Measurements from ENCODE around the gene CFB.
"Not testable (repeated sequence)": the region's sequence is repeated elsewhere in the genome, so short reads cannot be mapped to it uniquely, and the experiment has no call there.

CFB gene

DNA sequence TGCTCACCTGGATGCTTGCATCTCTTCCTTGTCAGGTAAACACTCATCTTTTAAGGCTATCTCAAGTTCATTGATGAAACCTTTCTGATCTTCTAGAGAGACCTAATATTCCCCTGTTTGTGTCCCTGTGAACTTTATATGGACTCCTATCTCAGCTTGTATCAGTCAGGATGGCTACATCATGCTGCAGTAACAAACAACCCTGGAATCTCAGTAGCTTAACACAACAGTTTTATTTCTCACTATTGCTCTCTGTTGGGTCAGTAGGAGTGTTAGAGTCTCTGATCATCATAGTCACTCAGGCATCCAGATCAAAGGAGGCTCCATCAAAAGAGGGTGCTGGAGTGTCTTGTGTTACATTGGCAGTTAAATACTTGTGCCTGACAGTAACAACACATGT is 30.5 kb upstream of the CFB start:
- DNase-seq = no peak

DNA sequence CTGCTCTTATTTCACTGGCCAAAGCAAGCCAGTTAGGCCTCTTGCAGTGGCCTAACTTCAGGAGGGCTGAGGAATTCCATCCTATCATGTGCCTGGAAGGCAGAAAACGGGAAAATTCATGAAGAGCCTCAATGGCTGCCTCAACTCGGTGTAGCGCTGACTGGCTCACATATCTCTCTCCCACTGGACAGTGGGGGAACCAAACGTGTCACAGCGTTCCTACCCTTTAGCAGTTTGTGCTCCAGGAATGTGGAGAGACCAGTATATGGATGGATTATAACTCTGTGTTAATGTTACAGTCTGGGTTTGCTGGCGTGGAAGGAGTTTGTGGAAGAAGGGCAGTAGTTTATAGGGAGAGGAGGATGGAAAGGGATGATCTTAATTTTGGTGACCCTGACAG is 30.1 kb upstream of the CFB start:
- no peak for DNase-seq

DNA sequence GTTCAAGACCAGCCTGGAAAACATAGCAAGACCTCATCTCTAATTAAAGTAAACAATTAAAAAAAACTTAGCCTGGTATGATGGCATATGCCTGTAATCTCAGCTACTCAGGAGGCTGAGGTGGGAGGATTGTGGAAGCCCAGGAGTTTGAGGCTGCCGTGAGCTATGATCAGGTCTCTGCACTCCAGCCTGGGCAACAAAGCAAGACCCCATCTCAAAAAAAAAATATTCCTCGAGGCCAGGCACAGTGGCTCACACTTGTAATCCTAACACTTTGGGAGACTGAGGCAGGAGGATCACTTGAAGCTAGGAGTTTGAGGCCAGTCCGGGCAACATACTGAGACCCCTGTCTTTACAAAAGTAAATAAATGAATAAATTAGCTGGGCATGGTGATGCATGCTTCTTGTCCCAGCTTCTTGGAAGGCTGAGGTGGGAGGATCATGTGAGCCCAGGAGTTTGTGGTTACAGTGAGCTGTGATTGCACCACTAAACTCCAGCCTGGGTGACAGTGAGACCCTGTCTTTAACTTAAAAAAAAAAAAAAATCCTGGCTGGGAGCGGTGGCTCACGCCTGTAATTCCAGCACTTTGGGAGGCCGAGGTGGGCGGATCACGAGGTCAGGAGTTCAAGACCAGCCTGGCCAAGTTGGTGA is 27.7 kb upstream of the CFB start:
- DNase-seq = no peak

DNA sequence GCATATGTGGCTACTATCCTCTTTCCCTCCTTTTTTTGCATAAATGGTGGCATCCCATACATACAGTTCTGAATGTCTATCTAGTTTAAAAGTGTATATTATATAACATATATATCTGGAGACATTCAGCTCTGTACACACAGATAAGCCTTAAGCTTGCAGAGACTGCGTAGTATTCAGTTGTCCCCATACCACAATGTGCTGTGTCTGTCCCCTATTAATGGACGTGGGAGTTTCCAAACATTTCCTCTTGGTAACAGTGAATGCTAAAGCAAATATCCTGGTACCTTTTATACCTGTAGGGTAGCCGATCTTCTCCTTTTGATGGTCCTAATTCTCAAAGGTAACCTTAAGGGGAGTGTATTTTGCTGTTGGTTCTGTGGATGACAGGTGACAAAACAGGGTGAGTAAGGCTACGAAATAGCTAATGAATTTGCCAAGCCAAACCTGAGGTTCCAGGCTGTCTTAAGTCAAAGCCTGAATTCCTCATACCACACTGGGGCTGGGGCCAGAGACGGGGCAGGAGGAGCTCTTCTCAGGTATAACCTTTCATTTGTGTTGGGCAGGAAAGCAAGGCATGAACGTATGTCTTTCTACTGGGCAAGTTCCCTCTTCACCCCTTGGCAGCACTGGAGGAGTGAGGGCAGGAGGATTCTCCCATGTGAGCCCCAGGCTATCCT is 26.1 kb upstream of the CFB start:
- no peak for DNase-seq

DNA sequence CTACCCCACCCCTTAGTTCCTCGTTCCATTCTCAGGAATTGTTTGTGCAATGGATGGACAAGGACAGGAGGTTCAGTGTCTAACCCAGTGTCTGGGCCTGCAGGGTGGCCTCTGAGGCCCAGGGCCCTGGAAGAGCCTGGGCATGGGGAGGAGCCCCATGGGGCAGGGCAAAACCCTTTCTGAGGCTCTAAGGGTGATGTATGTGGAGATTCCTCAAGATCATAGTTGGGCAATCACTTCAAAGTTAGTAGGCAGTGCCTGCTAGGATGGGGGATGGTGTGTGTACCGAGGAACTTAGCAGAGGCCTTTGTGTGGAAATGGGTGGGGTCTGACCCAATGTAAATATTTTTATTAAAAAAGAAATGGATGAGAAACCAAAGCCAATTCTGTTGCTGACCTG is 25.1 kb upstream of the CFB start:
- no peak for DNase-seq

DNA sequence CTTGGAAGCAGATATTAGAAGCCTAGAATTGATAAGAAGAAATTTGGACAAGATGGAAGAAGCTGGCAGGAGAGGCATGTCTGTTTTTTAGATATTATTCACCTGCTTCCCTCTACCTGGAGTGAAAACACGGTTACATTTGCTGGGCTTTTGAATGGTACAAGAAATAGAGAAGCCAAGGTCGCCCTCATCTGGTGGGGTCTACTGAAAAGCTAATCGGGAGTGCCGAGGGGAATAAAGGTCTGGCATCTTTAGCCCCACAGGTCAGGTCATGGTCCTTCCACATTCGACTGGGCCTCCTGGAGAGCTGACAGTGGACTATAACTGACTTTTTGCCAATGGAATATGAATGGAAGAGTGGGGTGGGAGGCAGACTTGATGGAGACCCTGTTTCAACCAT is 23.0 kb upstream of the CFB start:
- peak in 1 of 2 donors; percentile 34 for DNase-seq

DNA sequence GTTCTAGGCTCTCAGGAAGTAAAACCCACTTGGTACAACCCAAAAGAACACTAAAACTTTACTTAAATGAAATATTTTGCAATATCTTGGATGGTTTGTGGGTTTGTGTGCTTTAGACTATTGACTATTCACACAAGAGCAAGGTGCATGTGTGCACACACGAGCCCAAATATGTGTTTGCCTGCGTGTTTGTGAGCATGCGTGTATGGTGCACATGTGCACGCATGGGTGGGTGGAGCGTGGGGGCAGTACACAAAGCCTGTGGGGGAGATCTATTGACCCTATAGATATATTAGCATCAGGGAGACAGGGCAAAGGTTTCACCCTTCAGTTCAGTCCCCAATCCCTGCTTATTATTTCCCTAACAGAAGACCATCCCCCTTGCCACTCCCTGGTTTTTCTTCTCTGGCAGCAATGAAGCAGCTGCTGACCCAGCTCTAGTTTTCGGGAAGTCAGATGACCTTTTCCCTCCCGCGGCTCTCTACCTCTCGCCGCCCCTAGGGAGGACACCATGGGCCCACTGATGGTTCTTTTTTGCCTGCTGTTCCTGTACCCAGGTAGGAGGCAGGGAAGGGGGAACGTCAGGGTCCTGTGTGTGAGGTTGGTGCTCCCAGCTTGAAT is 18.5 kb upstream of the CFB start, which contains the start of gene C2:
C2 (plus strand) TSS at position 476 of the 621 bp plus-strand sequence; CDS start at position 512, 36 bp downstream.
- no peak for DNase-seq

DNA sequence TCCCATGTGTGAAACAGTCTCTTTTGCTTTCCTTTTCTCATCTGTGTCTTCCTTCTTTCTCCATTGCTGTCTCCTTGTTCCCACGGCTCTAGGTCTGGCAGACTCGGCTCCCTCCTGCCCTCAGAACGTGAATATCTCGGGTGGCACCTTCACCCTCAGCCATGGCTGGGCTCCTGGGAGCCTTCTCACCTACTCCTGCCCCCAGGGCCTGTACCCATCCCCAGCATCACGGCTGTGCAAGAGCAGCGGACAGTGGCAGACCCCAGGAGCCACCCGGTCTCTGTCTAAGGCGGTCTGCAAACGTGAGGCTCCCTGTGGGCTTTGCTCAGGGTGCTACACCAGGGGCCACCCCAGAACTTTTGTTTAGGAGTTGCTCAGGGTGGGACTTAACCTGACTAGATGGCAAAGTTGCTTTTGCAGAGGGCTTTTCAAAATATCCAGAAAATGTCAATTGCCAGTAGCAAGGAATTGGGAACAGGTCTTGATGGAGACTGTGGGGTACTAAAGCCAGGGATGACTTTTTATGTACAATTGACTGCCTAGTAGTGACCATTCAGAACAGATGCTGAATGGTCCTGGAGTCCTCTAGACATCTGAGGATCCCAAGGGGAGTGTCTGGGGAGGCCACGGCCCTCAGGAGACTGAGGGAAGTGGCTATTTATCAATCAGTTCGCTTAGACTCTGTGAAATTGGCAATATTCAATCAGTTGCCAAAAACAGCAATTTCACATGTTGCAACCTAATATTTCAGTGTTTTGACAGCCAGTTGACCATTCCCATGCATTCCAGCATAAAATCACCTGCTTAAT is 17.8 kb upstream of the CFB start:
- DNase-seq = no peak

DNA sequence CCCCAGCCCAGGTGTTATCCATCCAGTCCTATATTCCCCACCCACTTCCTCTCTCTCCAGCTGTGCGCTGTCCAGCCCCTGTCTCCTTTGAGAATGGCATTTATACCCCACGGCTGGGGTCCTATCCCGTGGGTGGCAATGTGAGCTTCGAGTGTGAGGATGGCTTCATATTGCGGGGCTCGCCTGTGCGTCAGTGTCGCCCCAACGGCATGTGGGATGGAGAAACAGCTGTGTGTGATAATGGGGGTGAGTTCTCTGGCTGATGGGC is 17.3 kb upstream of the CFB start:
- no peak for DNase-seq

DNA sequence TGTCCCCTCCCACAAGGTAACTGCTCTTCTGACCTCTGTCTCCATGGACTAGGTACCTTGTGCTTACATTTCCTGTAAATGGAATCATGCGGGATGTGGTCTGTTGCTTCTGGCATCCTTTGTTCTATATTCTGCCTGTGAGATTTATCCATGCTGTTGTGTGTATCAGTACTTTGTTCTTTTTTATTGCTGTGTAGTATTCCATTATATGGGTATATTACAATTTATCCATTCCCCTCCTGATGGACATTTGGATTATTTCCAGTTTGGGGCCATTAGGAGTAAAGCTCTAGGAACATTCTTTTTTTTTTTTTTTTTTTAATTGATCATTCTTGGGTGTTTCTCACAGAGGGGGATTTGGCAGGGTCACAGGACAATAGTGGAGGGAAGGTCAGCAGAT is 14.9 kb upstream of the CFB start:
- no peak for DNase-seq

DNA sequence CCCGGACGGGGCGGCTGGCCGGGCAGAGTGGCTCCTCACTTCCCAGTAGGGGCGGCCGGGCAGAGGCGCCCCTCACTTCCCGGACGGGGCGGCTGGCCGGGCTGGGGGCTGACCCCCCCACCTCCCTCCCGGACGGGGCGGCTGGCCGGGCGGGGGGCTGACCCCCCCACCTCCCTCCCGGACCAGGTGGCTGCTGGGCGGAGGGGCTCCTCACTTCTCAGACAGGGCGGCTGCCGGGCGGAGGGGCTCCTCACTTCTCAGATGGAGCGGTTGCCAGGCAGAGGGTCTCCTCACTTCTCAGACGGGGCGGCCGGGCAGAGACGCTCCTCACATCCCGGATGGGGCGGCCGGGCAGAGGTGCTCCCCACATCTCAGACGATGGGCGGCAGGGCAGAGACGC is 13.8 kb upstream of the CFB start:
- not testable (repeated sequence) for DNase-seq

DNA sequence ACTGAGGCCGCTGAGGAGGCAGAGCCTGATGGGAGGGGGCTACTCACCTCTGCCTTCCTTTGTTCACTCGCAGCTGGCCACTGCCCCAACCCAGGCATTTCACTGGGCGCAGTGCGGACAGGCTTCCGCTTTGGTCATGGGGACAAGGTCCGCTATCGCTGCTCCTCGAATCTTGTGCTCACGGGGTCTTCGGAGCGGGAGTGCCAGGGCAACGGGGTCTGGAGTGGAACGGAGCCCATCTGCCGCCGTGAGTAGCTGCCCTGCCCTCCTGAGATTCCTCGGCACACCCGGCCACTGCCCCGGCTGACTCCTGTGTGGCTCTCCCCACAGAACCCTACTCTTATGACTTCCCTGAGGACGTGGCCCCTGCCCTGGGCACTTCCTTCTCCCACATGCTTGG is 12.4 kb upstream of the CFB start:
- no peak for DNase-seq

DNA sequence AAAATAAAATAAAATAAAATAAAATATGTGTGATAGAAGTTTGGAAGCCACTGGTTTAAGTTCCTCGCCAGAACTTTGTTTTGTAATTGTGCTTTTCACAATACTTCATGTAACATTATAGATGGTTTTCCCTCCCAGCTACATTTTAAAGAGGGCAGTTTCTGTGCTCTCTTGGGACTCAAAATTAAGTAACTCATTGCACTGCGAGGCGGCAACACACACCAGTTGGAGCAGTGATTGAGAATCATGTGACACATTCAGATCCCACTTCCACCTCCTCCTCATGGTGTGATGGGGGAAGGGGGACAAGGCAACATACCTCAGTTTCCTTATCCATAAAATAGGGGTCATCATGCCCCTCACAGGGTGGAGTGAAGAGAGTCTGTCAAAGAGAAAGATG is 10.9 kb upstream of the CFB start:
- DNase-seq = no peak

DNA sequence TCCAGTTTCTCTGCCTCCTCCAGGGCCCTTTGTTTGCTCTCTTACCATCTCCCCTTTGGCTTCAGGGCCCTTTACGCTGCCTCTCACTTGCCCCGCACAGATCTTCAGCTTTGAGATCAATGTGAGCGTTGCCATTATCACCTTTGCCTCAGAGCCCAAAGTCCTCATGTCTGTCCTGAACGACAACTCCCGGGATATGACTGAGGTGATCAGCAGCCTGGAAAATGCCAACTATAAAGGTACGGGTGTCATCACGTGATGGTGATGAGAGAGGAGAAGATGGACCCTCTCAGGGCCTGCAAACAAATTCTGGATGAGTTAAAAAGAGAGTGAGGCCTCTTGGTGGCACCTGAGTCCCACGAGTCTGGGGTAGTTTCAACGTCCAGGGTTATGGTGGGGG is 10.1 kb upstream of the CFB start:
- no peak for DNase-seq

DNA sequence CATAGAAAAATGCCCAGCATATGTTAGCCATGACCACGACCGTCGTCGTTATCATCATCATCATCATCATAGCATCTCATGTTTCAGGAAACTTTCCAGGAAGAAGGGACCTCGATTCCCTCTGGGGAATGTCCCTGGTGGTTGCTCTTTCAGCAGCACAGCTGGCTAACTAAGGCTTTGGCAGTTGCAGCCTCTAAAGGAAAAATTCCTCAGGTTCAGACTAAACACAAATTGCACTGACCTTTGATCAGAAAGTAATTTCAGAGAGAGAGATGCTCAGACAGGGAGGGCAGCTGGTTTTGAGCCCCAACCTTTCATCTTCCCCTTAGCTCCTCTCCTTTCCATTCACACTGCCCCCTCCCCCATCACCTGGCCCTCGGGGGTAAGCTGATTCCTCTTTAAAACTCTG is 5.6 kb upstream of the CFB start:
- no peak for DNase-seq

DNA sequence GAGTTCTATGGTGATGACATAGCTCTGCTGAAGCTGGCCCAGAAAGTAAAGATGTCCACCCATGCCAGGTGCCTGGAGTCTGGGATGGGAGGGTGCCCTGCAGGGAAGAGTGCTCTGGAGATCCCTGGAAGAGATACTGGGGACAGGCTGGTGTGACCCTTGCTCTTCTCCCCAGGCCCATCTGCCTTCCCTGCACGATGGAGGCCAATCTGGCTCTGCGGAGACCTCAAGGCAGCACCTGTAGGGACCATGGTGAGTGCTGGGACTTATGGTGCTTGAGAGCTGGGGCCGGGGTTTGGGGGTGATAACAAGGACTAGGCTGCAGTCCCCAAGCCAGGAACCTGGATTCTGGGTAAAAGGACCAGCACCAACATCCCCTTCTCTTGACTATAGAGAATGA is 2.2 kb upstream of the CFB start:
- DNase-seq = no peak

DNA sequence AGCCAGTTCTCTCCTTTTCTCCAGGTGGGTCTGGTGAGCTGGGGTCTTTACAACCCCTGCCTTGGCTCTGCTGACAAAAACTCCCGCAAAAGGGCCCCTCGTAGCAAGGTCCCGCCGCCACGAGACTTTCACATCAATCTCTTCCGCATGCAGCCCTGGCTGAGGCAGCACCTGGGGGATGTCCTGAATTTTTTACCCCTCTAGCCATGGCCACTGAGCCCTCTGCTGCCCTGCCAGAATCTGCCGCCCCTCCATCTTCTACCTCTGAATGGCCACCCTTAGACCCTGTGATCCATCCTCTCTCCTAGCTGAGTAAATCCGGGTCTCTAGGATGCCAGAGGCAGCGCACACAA is 765 bp upstream of the CFB start:
- DNase-seq = no peak

DNA sequence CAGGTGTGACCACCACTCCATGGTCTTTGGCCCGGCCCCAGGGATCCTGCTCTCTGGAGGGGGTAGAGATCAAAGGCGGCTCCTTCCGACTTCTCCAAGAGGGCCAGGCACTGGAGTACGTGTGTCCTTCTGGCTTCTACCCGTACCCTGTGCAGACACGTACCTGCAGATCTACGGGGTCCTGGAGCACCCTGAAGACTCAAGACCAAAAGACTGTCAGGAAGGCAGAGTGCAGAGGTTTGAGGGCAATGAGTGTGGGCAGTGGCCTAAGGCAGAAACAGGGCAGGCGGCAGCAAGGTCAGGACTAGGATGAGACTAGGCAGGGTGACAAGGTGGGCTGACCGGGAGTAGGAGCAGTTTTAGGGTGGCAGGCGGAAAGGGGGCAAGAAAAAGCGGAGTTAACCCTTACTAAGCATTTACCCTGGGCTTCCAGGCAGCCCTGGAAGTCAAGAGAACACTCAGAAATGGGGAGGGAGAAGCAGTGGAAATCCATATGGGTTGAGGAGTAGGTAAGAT is 533 bp downstream of the CFB start:
- DNase-seq = no peak

DNA sequence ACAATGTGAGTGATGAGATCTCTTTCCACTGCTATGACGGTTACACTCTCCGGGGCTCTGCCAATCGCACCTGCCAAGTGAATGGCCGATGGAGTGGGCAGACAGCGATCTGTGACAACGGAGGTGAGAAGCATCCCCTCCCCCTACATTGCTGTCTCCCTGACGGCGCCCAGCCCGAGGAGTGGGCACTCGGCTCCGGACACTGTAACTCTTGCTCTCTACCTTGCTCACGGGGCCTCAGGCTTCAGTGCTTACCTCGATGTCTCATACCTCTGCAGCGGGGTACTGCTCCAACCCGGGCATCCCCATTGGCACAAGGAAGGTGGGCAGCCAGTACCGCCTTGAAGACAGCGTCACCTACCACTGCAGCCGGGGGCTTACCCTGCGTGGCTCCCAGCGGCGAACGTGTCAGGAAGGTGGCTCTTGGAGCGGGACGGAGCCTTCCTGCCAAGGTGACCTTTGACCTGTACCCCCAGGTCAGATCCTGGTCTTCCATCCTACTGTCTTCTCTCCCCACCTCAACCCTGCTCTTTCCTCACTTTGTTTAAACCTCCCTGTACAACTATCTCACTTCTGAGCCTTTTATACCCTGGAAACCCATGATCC is 1.3 kb downstream of the CFB start:
- DNase-seq = no peak

DNA sequence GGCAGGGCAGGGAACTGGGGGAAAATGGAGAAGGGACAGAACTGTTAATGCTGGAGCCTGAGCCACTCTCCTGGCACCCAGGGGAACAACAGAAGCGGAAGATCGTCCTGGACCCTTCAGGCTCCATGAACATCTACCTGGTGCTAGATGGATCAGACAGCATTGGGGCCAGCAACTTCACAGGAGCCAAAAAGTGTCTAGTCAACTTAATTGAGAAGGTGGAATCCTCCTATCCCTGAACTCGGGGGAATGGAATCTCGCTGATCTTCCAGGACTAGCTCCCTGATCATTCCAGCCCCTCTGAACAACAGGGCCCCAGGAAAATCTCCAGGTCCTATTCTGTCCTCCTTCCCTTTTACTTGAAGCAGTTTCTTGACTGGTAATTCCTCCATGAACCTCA is 2.0 kb downstream of the CFB start:
- no peak for DNase-seq

DNA sequence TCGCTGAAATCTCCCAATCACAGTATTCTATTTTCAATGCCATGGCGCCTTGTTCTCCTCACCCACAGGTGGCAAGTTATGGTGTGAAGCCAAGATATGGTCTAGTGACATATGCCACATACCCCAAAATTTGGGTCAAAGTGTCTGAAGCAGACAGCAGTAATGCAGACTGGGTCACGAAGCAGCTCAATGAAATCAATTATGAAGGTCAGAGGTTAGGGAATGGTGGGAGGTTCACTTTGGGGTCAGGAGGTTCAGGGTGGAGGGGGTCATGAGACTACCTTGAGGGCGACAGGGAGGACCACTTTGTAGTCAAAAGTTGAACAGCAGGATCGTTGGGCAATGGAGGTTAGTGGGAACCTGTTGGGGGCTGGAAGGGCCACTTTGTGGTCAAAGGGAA is 2.4 kb downstream of the CFB start:
- DNase-seq = no peak

DNA sequence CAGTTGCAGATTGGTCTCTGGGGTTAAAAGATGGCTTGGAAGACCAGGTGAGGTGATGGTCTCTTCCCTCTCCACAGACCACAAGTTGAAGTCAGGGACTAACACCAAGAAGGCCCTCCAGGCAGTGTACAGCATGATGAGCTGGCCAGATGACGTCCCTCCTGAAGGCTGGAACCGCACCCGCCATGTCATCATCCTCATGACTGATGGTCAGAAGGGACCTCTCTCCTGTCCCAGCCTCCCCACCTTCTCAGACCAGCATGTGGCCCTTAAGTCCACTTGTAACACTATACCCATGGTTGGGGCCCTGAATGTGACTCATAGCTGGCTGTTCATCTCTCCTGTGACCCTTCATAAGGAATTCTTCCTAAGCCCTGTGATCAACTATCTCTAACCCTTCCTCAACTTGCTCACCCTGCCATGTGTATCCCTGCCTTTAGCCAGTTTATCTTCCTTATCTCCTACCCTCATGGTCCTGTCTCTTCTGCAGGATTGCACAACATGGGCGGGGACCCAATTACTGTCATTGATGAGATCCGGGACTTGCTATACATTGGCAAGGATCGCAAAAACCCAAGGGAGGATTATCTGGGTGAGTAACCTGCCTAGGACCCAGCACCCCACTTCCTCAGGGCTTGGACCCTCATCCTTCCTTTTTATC is 3.0 kb downstream of the CFB start:
- DNase-seq = no peak

All from CD4-positive, alpha-beta T cell treated with Interferon alpha-2 for 1 hour (primary cell).